GM21576 (cell line): ENCODE results near the gene CDH24.
A peak's percentile ranks its signal among the peaks of the same experiment; 100 is the strongest.

Source experiments
- ATAC-seq: cut with Tn5 transposase; IDR thresholded peaks from one replicate; pipeline ENCODE4 v1.9.1; 2021; ENCODE audit warnings: mild to moderate bottlenecking, moderate library complexity; ENCODE audit not compliant: unreplicated experiment

Gene CDH24

GRCh38 chr14:23063601-23064000, 6.3 kb upstream of the CDH24 start:
- no peak for ATAC-seq

GRCh38 chr14:23062002-23062401, 4.7 kb upstream of the CDH24 start:
- ATAC-seq, result no peak

GRCh38 chr14:23060536-23061260, 3.4 kb upstream of the CDH24 start:
- no peak for ATAC-seq

- no peak for ATAC-seq
These were observed 1.6 kb upstream of the CDH24 start for GRCh38 chr14:23058654-23059504.

GRCh38 chr14:23057757-23058653, 685 bp upstream of the CDH24 start:
- ATAC-seq, result peak; percentile 55

- peak; percentile 45 for ATAC-seq
These were observed 970 bp downstream of the CDH24 start for GRCh38 chr14:23056145-23056955.

GRCh38 chr14:23055621-23056144, 1.6 kb downstream of the CDH24 start:
- no peak for ATAC-seq

- ATAC-seq, result no peak
These were observed 2.2 kb downstream of the CDH24 start for GRCh38 chr14:23055147-23055550.

- ATAC-seq, result no peak
These were observed 3.1 kb downstream of the CDH24 start for GRCh38 chr14:23054000-23054811.

- ATAC-seq, result no peak
These were observed 3.9 kb downstream of the CDH24 start for GRCh38 chr14:23053426-23053825.

GRCh38 chr14:23052671-23053070, 4.6 kb downstream of the CDH24 start:
- ATAC-seq, result no peak

- no peak for ATAC-seq
These were observed 5.1 kb downstream of the CDH24 start for GRCh38 chr14:23052182-23052623.

- no peak for ATAC-seq
These were observed 5.9 kb downstream of the CDH24 start for GRCh38 chr14:23051141-23052057.

GRCh38 chr14:23049011-23049410, 8.3 kb downstream of the CDH24 start:
- ATAC-seq, result no peak

GRCh38 chr14:23047751-23048693, 9.3 kb downstream of the CDH24 start:
- no peak for ATAC-seq

GRCh38 chr14:23047034-23047634, 10.2 kb downstream of the CDH24 start:
- ATAC-seq, result no peak
